K562 (cell line): ENCODE results near the gene DBX2.

Experiments
- CCNT2 ChIP-seq: IDR thresholded peaks from 2 replicates; pipeline ENCODE4 v1.6.1; 2011; ENCODE audit warnings: borderline replicate concordance, low read depth, mild to moderate bottlenecking, moderate library complexity, mixed read lengths, low read length; ENCODE audit not compliant: insufficient read length; ENCODE audit errors: extremely low read depth
- ETV6 ChIP-seq, 3 experiments: fragments of 150-350 bp in 1 of 3; sonication (generic) in 1 of 3; formaldehyde crosslinking in 1 of 3; IDR thresholded peaks; 2 replicates each; pipeline versions ENCODE4 v1.6.1 to v1.8.0; 2014 to 2022; ENCODE audit warnings: borderline replicate concordance in 2 of 3, low read depth in 2 of 3, antibody characterized with exemption in 1 of 3, low read length in 1 of 3, mild to moderate bottlenecking in 1 of 3, missing genetic modification reagents in 1 of 3
- EZH2 ChIP-seq: IDR thresholded peaks from 2 replicates; pipeline ENCODE4 v1.6.1; 2012; ENCODE audit warnings: low read depth, mild to moderate bottlenecking, inconsistent platforms, low read length, borderline replicate concordance
- GTF2A2 ChIP-seq: IDR thresholded peaks from 2 replicates; pipeline ENCODE4 v1.6.1; 2016; ENCODE audit warnings: mild to moderate bottlenecking, missing genetic modification characterization, missing compliant biosample characterization
- KDM1A ChIP-seq, 2 experiments: fragments of 450-650 bp; IDR thresholded peaks; 2 replicates each; pipeline ENCODE4 v1.6.1; 2016; ENCODE audit warnings: mild to moderate bottlenecking in 2 of 2
- MTA3 ChIP-seq: fragments of 450-650 bp; formaldehyde crosslinking; IDR thresholded peaks from 2 replicates; pipeline ENCODE4 v1.6.1; 2017; ENCODE audit warnings: mild to moderate bottlenecking, borderline replicate concordance
- POLR2AphosphoS2 ChIP-seq: IDR thresholded peaks from 2 replicates; pipeline ENCODE4 v1.6.1; 2012; ENCODE audit warnings: low read length, improper control_type of control experiment
- ZBTB2 ChIP-seq: fragments of 450-650 bp; IDR thresholded peaks from 2 replicates; pipeline ENCODE4 v1.6.1; 2016; ENCODE audit warnings: antibody characterized with exemption
- ZFP1 ChIP-seq: fragments of 450-650 bp; formaldehyde crosslinking; IDR thresholded peaks from 2 replicates; pipeline ENCODE4 v1.4.0; 2020; ENCODE audit warnings: mild to moderate bottlenecking, mixed read lengths
- ZNF280A ChIP-seq: fragments of 450-650 bp; IDR thresholded peaks from 2 replicates; pipeline ENCODE4 v1.6.1; 2018; ENCODE audit warnings: mild to moderate bottlenecking, low read depth; ENCODE audit not compliant: partially characterized antibody
- ZNF354B ChIP-seq: fragments of 250-450 bp; sonication (Bioruptor Pico); IDR thresholded peaks from 2 replicates; pipeline ENCODE4 v1.4.0; 2020
- ZNF518B ChIP-seq: fragments of 250-450 bp; sonication (Bioruptor Pico); IDR thresholded peaks from 2 replicates; pipeline ENCODE4 v1.5.0; 2021; ENCODE audit warnings: mild to moderate bottlenecking, moderate library complexity
- ZNF707 ChIP-seq: fragments of 250-450 bp; sonication (Bioruptor Pico); conservative IDR thresholded peaks from 2 replicates; pipeline ENCODE4 v1.8.0; 2022; ENCODE audit warnings: inconsistent platforms, mild to moderate bottlenecking, moderate library complexity

GRCh38 chr12:45012749-45013148 is 38.1 kb downstream of the DBX2 start:
- TF ChIP-seq GTF2A2 (no peak), ZFP1 (no peak), ETV6 (IDR thresholded peaks at IDR 0.05; ENCODE audit: borderline replicate concordance in 1 of 2, low read depth in 2 of 2, low read length in 1 of 2) (no peak), ETV6 (CRISPR knock-in tag; IDR thresholded peaks at IDR 0.05; ENCODE audit: borderline replicate concordance) (no peak), POLR2AphosphoS2 (no peak), CCNT2 (no peak), ZBTB2 (no peak), EZH2 (no peak), ZNF280A (no peak), MTA3 (no peak), ZNF354B (CRISPR knock-in tag) (no peak), KDM1A (IDR thresholded peaks at IDR 0.05) (no peak), ZNF707 (CRISPR knock-in tag) (no peak), ZNF518B (CRISPR knock-in tag) (no peak)
